Measurements from ENCODE around the gene TSFM.

- no peak for TF ChIP-seq ZNF544 (tag by site-specific recombination; IDR thresholded peaks at IDR 0.05)
- no peak for TF ChIP-seq CTCF (tag by site-specific recombination; IDR thresholded peaks at IDR 0.05)
Measured at GRCh38 chr12:57813971-57814772, 31.6 kb downstream of the TSFM start.

Data from HEK293 (cell line).